ENCODE data around the gene ZNF189. TPM values are rescaled to one million over a fixed set of nuclear protein-coding genes. Genes with fewer than 3 reads are reported as not detected.
"Not testable (repeated sequence)": the region's sequence is repeated elsewhere in the genome, so short reads cannot be mapped to it uniquely, and the experiment has no call there.

The ZNF189 gene
- total RNA-seq, 2 donors from 2014 or later: 11.1 to 12.6 TPM

- Mint-ChIP-seq H3K4me1 (ENCODE audit: low read depth in 2 of 2) (no peaks in the 10 kb centered on the region), H3K4me3 (no peak overlapping the region)
- no peak for ATAC-seq
These were observed 29.4 kb upstream of the ZNF189 start for GRCh38 chr9:101369286-101369685.

GRCh38 chr9:101369884-101370531, 28.6 kb upstream of the ZNF189 start:
- Mint-ChIP-seq H3K27ac (no peak overlapping the region), H3K4me1 (ENCODE audit: low read depth in 2 of 2) (no peaks in the 10 kb centered on the region), H3K36me3 (no peaks in the 10 kb centered on the region), H3K9me3 (no peaks in the 10 kb centered on the region), H3K4me3 (no peak overlapping the region), H3K27me3 (peaks cover 8 to 32% of the 10 kb centered on the region in 2 donors)
- ATAC-seq (no peak), DNase-seq (ENCODE audit: low spot score) (no peak)

More at GRCh38 chr9:101369286-101369685, 29.4 kb upstream of the ZNF189 start:
- no peak overlapping the region for H3K27ac Mint-ChIP-seq
- no peaks in the 10 kb centered on the region for H3K9me3 Mint-ChIP-seq
- DNase-seq (ENCODE audit: low spot score): no peak
- no peaks in the 10 kb centered on the region for H3K36me3 Mint-ChIP-seq
- peaks cover 9 to 32% of the 10 kb centered on the region in 2 donors for H3K27me3 Mint-ChIP-seq

- H3K36me3 Mint-ChIP-seq: peaks cover 8% of the 10 kb centered on the region
These were observed 26.8 kb upstream of the ZNF189 start for GRCh38 chr9:101371813-101372212.

GRCh38 chr9:101372327-101373118, 26.1 kb upstream of the ZNF189 start:
- DNase-seq (ENCODE audit: low spot score): no peak
- no peak for ATAC-seq
- peaks cover 8% of the 10 kb centered on the region for H3K36me3 Mint-ChIP-seq
- H3K4me1 Mint-ChIP-seq (ENCODE audit: low read depth in 2 of 2): no peaks in the 10 kb centered on the region
- H3K4me3 Mint-ChIP-seq: no peak overlapping the region
- no peaks in the 10 kb centered on the region for H3K9me3 Mint-ChIP-seq
- no peak overlapping the region for H3K27ac Mint-ChIP-seq
- peaks cover 19 to 35% of the 10 kb centered on the region in 2 donors for H3K27me3 Mint-ChIP-seq

More at GRCh38 chr9:101371813-101372212, 26.8 kb upstream of the ZNF189 start:
- DNase-seq (ENCODE audit: low spot score) (no peak), ATAC-seq (no peak)
- Mint-ChIP-seq H3K4me3 (no peak overlapping the region), H3K27me3 (peaks cover 19 to 36% of the 10 kb centered on the region in 2 donors), H3K27ac (no peak overlapping the region), H3K4me1 (ENCODE audit: low read depth in 2 of 2) (no peaks in the 10 kb centered on the region), H3K9me3 (no peaks in the 10 kb centered on the region)

GRCh38 chr9:101375546-101375945, 23.1 kb upstream of the ZNF189 start:
- peaks cover 3% of the 10 kb centered on the region for H3K9me3 Mint-ChIP-seq
- H3K4me1 Mint-ChIP-seq (ENCODE audit: low read depth in 2 of 2): no peaks in the 10 kb centered on the region
- DNase-seq (ENCODE audit: low spot score) (no peak), ATAC-seq (no peak)
- H3K27ac Mint-ChIP-seq: no peak overlapping the region
- H3K36me3 Mint-ChIP-seq: peaks cover 13% of the 10 kb centered on the region
- H3K4me3 Mint-ChIP-seq: no peak overlapping the region
- peaks cover 19 to 39% of the 10 kb centered on the region in 2 donors for H3K27me3 Mint-ChIP-seq

GRCh38 chr9:101376111-101376848, 22.4 kb upstream of the ZNF189 start:
- no peaks in the 10 kb centered on the region for H3K4me1 Mint-ChIP-seq (ENCODE audit: low read depth in 2 of 2)
- peaks cover 17 to 35% of the 10 kb centered on the region in 2 donors for H3K27me3 Mint-ChIP-seq
- H3K36me3 Mint-ChIP-seq: peaks cover 13% of the 10 kb centered on the region
- H3K27ac Mint-ChIP-seq: no peak overlapping the region
- no peak overlapping the region for H3K4me3 Mint-ChIP-seq
- H3K9me3 Mint-ChIP-seq: peaks cover 3% of the 10 kb centered on the region
- DNase-seq (ENCODE audit: low spot score): no peak
- no peak for ATAC-seq

GRCh38 chr9:101380295-101380694, 18.4 kb upstream of the ZNF189 start:
- Mint-ChIP-seq H3K27ac (no peak overlapping the region), H3K27me3 (peaks cover 11 to 28% of the 10 kb centered on the region in 2 donors), H3K9me3 (peaks cover 9% of the 10 kb centered on the region), H3K4me3 (no peak overlapping the region), H3K36me3 (peaks cover 13% of the 10 kb centered on the region), H3K4me1 (ENCODE audit: low read depth in 2 of 2) (no peaks in the 10 kb centered on the region)
- DNase-seq (ENCODE audit: low spot score) (no peak), ATAC-seq (no peak)

GRCh38 chr9:101381118-101381517, 17.5 kb upstream of the ZNF189 start:
- Mint-ChIP-seq H3K4me1 (ENCODE audit: low read depth in 2 of 2) (no peaks in the 10 kb centered on the region), H3K36me3 (peaks cover 9% of the 10 kb centered on the region), H3K9me3 (peaks cover 12% of the 10 kb centered on the region), H3K27me3 (peaks cover 7 to 23% of the 10 kb centered on the region in 2 donors), H3K4me3 (no peak overlapping the region), H3K27ac (no peak overlapping the region)
- ATAC-seq (no peak), DNase-seq (ENCODE audit: low spot score) (no peak)

- ATAC-seq: no peak
- DNase-seq (ENCODE audit: low spot score): no peak
- no peaks in the 10 kb centered on the region for H3K4me1 Mint-ChIP-seq (ENCODE audit: low read depth in 2 of 2)
- H3K36me3 Mint-ChIP-seq: peaks cover 5% of the 10 kb centered on the region
- H3K4me3 Mint-ChIP-seq: no peak overlapping the region
- H3K9me3 Mint-ChIP-seq: peaks cover 12% of the 10 kb centered on the region
- H3K27me3 Mint-ChIP-seq: peaks cover 0 to 18% of the 10 kb centered on the region in 2 donors
- no peak overlapping the region for H3K27ac Mint-ChIP-seq
These were observed 16.8 kb upstream of the ZNF189 start for GRCh38 chr9:101381833-101382342.

GRCh38 chr9:101383361-101383760, 15.3 kb upstream of the ZNF189 start:
- Mint-ChIP-seq H3K27me3 (peaks cover 0 to 6% of the 10 kb centered on the region in 2 donors), H3K4me1 (ENCODE audit: low read depth in 2 of 2) (no peaks in the 10 kb centered on the region), H3K9me3 (peaks cover 12% of the 10 kb centered on the region), H3K27ac (no peak overlapping the region), H3K4me3 (no peak overlapping the region), H3K36me3 (no peaks in the 10 kb centered on the region)
- no peak for ATAC-seq
- no peak for DNase-seq (ENCODE audit: low spot score)

GRCh38 chr9:101384873-101385536, 13.6 kb upstream of the ZNF189 start, which contains the start of gene BAAT:
BAAT (minus strand) TSS chr9:101385006; CDS start chr9:101371404, 13,602 bp downstream.
- not testable (repeated sequence) for H3K4me3 Mint-ChIP-seq; H3K27me3 Mint-ChIP-seq; H3K27ac Mint-ChIP-seq; DNase-seq (ENCODE audit: low spot score); H3K9me3 Mint-ChIP-seq; ATAC-seq; H3K4me1 Mint-ChIP-seq (ENCODE audit: low read depth in 2 of 2); H3K36me3 Mint-ChIP-seq

- no peaks in the 10 kb centered on the region for H3K27me3 Mint-ChIP-seq
- peaks cover 9% of the 10 kb centered on the region for H3K9me3 Mint-ChIP-seq
- H3K36me3 Mint-ChIP-seq: peaks cover 22% of the 10 kb centered on the region
- no peak for ATAC-seq
- no peak overlapping the region for H3K4me3 Mint-ChIP-seq
- H3K27ac Mint-ChIP-seq: no peak overlapping the region
- H3K4me1 Mint-ChIP-seq (ENCODE audit: low read depth in 2 of 2): peaks cover 12 to 20% of the 10 kb centered on the region in 2 donors
- no peak for DNase-seq (ENCODE audit: low spot score)
These were observed 10.7 kb upstream of the ZNF189 start for GRCh38 chr9:101387871-101388506.

GRCh38 chr9:101388507-101388993, 10.1 kb upstream of the ZNF189 start:
- ATAC-seq: no peak
- Mint-ChIP-seq H3K9me3 (peaks cover 9% of the 10 kb centered on the region), H3K4me3 (no peak overlapping the region), H3K27ac (no peak overlapping the region), H3K36me3 (peaks cover 24% of the 10 kb centered on the region), H3K27me3 (no peaks in the 10 kb centered on the region), H3K4me1 (ENCODE audit: low read depth in 2 of 2) (peaks cover 12 to 22% of the 10 kb centered on the region in 2 donors)
- no peak for DNase-seq (ENCODE audit: low spot score)
